Mucosa of gallbladder (tissue), 1 donor: Measurements from ENCODE around the gene IRF2BP2. TPM values are rescaled to one million over a fixed set of nuclear protein-coding genes. Genes with fewer than 3 reads are reported as not detected.

ENCODE experiments used
- DNase-seq: peaks from one replicate; pipeline ENCODE4 v3.0.0-alpha.2; 2020; ENCODE audit warnings: low spot score
- total RNA-seq: library from RNA; stranded (reverse); gene quantifications from one replicate; pipeline ENCODE4 v1.2.1, GENCODE V29; 2021
- donor health status: DM: no; HTN: no; CAD: no.

The IRF2BP2 gene
- total RNA-seq, 1 donor from 2014 or later, result 231 TPM

DNA sequence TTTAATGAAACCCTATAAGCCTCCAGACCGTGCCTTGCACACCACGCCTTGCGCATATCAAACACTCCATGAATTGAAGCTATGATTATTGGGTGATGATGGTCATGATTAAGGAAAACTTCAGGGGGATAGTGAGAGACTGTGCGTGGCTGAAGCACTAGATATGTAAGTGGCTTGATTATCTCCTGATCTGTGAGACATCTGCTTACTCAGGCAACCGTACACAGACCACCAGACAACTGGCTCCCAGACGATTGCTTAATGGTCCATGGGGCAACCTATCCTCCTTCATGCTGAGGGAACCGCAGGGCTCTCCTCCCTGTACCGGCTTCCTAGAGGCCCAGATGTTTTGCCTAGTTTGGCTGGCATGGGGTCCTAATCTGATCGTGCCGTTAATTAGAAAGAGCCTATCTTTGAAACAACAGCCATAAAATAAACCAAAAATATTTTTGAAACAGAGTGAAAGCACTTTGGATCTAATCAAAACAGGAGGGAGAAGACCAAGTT, 51.6 kb downstream of the IRF2BP2 start:
- no peak for DNase-seq

DNA sequence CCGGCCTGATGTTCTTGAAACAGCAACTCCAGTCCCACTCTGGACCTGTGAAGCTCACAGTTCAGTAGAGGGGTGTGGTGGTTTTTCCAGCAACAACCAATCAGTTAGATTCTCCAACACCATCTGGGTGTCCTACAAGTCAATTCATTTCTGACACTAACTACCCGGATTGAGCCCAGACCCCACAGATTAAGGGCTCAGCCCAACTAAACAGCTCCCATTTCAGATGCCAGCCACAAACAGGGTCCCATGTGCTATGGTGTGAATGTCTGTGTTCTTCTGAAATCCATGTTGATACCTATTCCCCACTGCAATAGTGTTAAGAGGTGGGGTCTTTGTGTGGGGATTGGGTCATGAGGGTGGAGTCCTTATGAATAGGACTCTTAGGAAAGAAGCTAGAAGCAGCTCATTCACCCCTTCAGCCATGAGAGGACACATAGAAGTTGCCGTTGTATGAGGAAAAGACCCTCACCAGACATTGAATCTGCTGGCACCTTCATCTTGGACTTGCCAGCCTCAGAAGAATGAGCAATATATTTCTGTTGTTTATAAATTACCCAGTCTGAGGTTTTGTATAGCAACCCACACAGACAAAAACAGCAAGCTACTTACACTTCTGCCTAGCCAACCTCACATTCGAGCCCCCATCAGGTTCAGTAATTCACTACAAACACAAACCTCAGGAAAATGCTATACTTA, 53.6 kb downstream of the IRF2BP2 start:
- DNase-seq, result no peak

DNA sequence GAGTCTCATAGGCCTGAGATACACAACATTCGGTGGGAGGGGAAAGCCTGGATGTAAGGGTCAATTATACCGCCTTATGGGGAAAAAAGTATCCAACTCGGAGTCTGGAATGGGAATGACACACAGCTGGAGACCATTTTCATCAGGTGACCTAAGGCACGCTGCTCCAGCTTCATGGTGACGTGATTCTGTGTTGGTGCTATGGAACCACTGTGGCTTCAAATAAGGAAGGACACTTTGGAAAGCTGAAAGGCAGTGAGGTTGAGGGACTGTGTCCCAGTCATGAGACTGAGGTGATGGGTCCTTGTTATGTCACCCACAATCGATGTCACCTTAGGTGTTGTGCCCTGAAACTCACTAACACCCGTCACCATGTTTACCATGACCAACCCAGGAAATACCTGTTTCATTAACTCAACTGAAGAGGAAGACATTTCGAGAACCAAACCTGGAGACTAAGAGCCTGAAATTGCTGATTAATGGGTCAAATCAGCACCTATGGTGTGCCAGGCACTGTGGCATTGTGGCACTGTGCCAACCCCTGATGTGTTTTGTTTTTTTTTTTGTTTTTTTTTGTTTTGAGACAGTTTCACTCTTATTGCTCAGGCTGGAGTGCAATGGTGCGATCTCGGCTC, 54.5 kb downstream of the IRF2BP2 start:
- DNase-seq, result no peak

DNA sequence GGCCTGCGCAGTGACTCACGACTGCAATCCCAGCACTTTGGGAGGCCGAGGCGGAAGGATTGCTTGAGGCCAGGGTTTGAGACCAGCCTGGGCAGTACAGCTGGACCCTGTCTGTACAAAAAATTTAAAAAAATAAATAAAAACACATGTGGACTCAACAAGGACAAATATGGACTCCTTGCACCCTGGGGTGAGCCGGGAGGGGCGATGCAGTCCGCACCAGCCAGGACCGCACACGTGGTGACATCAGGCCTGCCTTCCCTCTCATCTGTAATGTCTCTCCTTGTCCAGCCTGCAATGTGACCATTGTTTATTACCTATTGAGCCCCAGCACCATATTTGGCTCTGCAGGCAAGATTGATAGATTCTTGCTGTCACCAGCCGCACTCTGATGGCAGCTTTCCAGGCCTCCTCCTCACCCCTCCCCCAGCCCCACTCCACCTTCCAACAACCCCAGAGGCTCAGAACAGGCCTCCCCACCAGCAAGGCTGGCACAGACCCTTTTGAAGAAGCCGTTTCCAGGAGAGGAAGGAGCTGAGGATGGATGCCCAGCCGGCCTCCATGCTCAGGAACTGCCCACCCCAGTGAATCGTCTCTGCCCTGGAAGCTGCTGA, 55.2 kb downstream of the IRF2BP2 start:
- DNase-seq, result no peak

Other genes starting within 250 kb of the IRF2BP2 start
- 34.4 TPM for gene COA6, start 236.7 kb downstream of the IRF2BP2 start, total RNA-seq
- 22.0 TPM for gene TARBP1, start 131.0 kb downstream of the IRF2BP2 start, total RNA-seq